B cell (primary cell): Measurements from ENCODE around the gene ZMIZ1.

Experiments
- CTCF ChIP-seq: fragments of 200-600 bp; IDR thresholded peaks from one replicate; pipeline ENCODE4 v1.8.0; 2022; ENCODE audit warnings: antibody characterized with exemption, mild to moderate bottlenecking
- EZH2 ChIP-seq: IDR thresholded peaks from 2 replicates; pipeline ENCODE4 v1.6.1; 2012; ENCODE audit warnings: borderline replicate concordance, low read depth, mild to moderate bottlenecking, moderate library complexity, low read length; ENCODE audit not compliant: insufficient read depth, poor library complexity, severe bottlenecking

GRCh38 chr10:79068203-79068561 lies 584 bp upstream of the ZMIZ1 start:
- TF ChIP-seq EZH2 (no peak), CTCF (peak; percentile 1)
